Neural crest cell (in vitro differentiated cells): Measurements from ENCODE around the gene PLPP1. TPM values are rescaled to one million over a fixed set of nuclear protein-coding genes. Genes with fewer than 3 reads are reported as not detected.

Experiments
- DNase-seq: peaks from one replicate; pipeline ENCODE4 v3.0.0; 2021; ENCODE audit warnings: low read depth, mixed read lengths, low spot score
- H3K27ac Mint-ChIP-seq: one replicate; pipeline ENCODE4 v1.8.0; 2021; ENCODE audit warnings: mild to moderate bottlenecking, mixed read lengths; ENCODE audit not compliant: unreplicated experiment
- H3K27me3 Mint-ChIP-seq: 2 replicates; pipeline ENCODE4 v1.8.0; 2021; ENCODE audit warnings: low read depth, mild to moderate bottlenecking, mixed read lengths
- H3K36me3 Mint-ChIP-seq: 2 replicates; pipeline ENCODE4 v1.8.0; 2021; ENCODE audit warnings: low read depth, mild to moderate bottlenecking, mixed read lengths
- H3K4me1 Mint-ChIP-seq: 2 replicates; pipeline ENCODE4 v1.8.0; 2021; ENCODE audit warnings: mixed read lengths
- H3K4me3 Mint-ChIP-seq: one replicate; pipeline ENCODE4 v1.8.0; 2021; ENCODE audit warnings: mild to moderate bottlenecking, mixed read lengths
- H3K9me3 Mint-ChIP-seq: 2 replicates; pipeline ENCODE4 v1.8.0; 2021; ENCODE audit warnings: mixed read lengths
- total RNA-seq: library from RNA; stranded (reverse); gene quantifications from 2 replicates; pipeline ENCODE4 v1.2.1, GENCODE V29; 2021
- TF ChIP-seq, protein P1 (sequence below): fragments of 200-600 bp; sonication (generic); conservative IDR thresholded peaks from 2 replicates; pipeline ENCODE4 v1.5.0; 2021; ENCODE audit warnings: antibody characterized with exemption, mild to moderate bottlenecking

Gene PLPP1
- total RNA-seq, 1 donor from 2014 or later = 13.2 TPM

DNA sequence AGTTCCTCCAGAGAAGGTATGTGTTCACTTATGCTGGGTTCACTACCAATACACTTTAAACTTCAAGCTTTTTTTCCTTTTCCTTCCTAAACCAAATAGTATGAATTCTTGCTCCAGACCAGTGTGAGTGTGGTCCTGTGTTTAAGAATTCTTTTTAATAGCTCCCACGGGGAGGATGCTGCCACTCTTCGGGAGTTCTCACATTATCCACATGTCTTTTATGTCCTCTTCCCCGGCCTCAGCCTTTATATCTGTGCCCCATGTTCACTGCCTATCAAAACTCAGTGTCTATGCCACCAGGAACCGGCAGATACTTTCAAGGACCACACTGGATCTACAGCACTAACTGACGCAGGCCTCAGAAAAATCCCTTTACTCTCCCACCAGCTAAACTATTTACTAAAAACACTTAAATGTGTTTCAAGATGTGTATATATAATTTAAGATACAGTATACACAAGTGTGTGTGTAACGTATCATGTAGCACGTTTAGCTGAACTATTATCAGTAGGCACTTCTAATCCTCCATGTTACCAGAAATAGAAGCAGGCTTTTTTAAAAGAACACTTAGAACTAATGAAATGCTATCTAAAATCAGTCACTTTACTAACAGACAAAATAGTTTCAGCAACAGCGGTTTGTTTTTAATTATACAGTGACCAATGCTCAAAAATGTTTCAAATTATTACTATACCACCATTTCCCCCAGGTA lies 88.0 kb downstream of the PLPP1 start:
- Mint-ChIP-seq H3K36me3 (peaks cover 6% of the 10 kb centered on the region), H3K4me1 (peaks cover 10% of the 10 kb centered on the region), H3K27me3 (no peaks in the 10 kb centered on the region), H3K9me3 (no peaks in the 10 kb centered on the region), H3K27ac (no peak overlapping the region), H3K4me3 (no peak overlapping the region)
- DNase-seq = no peak
- TF ChIP-seq, protein P1, sequence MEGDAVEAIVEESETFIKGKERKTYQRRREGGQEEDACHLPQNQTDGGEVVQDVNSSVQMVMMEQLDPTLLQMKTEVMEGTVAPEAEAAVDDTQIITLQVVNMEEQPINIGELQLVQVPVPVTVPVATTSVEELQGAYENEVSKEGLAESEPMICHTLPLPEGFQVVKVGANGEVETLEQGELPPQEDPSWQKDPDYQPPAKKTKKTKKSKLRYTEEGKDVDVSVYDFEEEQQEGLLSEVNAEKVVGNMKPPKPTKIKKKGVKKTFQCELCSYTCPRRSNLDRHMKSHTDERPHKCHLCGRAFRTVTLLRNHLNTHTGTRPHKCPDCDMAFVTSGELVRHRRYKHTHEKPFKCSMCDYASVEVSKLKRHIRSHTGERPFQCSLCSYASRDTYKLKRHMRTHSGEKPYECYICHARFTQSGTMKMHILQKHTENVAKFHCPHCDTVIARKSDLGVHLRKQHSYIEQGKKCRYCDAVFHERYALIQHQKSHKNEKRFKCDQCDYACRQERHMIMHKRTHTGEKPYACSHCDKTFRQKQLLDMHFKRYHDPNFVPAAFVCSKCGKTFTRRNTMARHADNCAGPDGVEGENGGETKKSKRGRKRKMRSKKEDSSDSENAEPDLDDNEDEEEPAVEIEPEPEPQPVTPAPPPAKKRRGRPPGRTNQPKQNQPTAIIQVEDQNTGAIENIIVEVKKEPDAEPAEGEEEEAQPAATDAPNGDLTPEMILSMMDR = no peak

GRCh38 chr5:55445791-55446190 lies 89.0 kb downstream of the PLPP1 start:
- no peak overlapping the region for H3K27ac Mint-ChIP-seq
- DNase-seq = no peak
- H3K4me1 Mint-ChIP-seq = peaks cover 10% of the 10 kb centered on the region
- no peaks in the 10 kb centered on the region for H3K27me3 Mint-ChIP-seq
- H3K4me3 Mint-ChIP-seq = no peak overlapping the region
- no peaks in the 10 kb centered on the region for H3K9me3 Mint-ChIP-seq
- peaks cover 6% of the 10 kb centered on the region for H3K36me3 Mint-ChIP-seq
- TF ChIP-seq, protein P1 = no peak

- no peak for DNase-seq
- Mint-ChIP-seq H3K27me3 (no peaks in the 10 kb centered on the region), H3K9me3 (no peaks in the 10 kb centered on the region), H3K27ac (no peak overlapping the region), H3K36me3 (peaks cover 6% of the 10 kb centered on the region), H3K4me1 (peaks cover 37% of the 10 kb centered on the region), H3K4me3 (no peak overlapping the region)
- TF ChIP-seq, protein P1 = no peak
Measured at GRCh38 chr5:55441954-55442353, 92.8 kb downstream of the PLPP1 start.

GRCh38 chr5:55441107-55441771 lies 93.5 kb downstream of the PLPP1 start:
- H3K4me1 Mint-ChIP-seq = peaks cover 36% of the 10 kb centered on the region

GRCh38 chr5:55440188-55440646 lies 94.5 kb downstream of the PLPP1 start:
- TF ChIP-seq, protein P1 = no peak
- Mint-ChIP-seq H3K27ac (no peak overlapping the region), H3K4me3 (no peak overlapping the region), H3K9me3 (peaks cover 5% of the 10 kb centered on the region), H3K27me3 (no peaks in the 10 kb centered on the region), H3K36me3 (peaks cover 18% of the 10 kb centered on the region), H3K4me1 (peaks cover 30% of the 10 kb centered on the region)
- no peak for DNase-seq

More at GRCh38 chr5:55441107-55441771, 93.5 kb downstream of the PLPP1 start:
- no peaks in the 10 kb centered on the region for H3K27me3 Mint-ChIP-seq
- peaks cover 8% of the 10 kb centered on the region for H3K36me3 Mint-ChIP-seq
- no peaks in the 10 kb centered on the region for H3K9me3 Mint-ChIP-seq
- H3K4me3 Mint-ChIP-seq = no peak overlapping the region
- TF ChIP-seq, protein P1 = no peak
- DNase-seq = no peak
- H3K27ac Mint-ChIP-seq = no peak overlapping the region
